8988T (cell line): ENCODE data around the gene EFEMP2.

ENCODE experiments used
- DNase-seq: peaks from one replicate; pipeline ENCODE4 v3.0.0; 2011

EFEMP2 gene

GRCh38 chr11:65872586-65873317 is at the start of gene EFEMP2:
EFEMP2 (minus strand) TSS chr11:65872800; CDS start chr11:65872354, 446 bp downstream.
- DNase-seq, result no peak

- DNase-seq, result no peak
These were observed 49.3 kb upstream of the EFEMP2 start for GRCh38 chr11:65921876-65922275.

GRCh38 chr11:65921033-65921555 is 48.5 kb upstream of the EFEMP2 start:
- DNase-seq, result no peak

DNA sequence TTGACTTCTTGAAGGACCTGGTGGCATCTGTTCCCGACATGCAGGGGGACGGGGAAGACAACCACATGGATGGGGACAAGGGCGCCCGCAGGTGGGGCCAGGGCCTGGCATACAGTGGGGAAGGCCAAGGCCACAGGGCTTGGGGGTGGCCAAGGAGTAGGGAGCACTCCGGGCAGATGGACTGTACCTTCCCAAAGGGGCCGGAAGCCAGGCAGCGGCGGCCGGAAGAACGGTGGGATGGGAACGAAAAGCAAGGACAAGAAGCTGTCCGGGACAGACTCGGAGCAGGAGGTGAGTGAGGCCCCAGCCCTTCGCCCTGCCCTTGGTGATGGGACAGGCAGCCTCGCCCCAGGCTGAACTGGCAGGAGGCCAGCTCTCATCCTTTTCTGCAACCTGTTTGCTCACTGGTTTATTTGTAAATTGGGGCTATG is 47.8 kb upstream of the EFEMP2 start:
- no peak for DNase-seq

DNA sequence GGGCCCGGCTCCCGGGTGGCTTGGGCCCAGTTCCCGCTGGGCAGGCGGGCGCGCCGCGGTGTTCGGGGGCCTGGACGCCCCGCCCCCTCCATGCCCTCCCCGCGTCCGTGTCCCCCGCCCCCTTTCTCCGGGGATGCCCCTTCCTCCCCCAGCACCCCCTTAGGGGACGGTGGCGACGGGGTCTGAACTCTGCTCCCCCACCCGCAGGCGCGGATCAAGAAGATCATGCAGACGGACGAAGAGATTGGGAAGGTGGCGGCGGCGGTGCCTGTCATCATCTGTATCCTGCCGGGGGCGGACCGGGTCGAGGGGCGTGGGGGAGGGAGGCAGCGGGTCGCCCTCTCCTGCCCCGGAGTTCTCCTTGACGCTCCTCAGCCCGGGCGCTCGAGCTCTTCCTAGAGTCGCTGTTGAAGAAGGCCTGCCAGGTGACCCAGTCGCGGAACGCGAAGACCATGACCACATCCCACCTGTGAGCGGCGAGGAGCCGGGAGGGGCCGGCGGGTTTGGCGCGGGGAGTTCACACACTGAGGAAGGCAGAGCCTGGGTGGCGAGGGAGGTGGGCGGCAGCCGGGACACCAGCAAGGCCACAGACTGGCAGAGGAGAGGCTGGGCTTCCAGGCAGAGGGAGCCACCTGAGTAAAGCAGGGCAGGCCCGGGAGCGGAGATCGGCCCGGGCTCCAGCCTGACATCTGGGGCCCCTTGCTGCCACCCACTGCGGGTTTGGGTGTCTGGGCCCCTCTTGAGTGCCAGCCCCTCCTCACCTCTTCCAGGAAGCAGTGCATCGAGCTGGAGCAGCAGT is 47.2 kb upstream of the EFEMP2 start:
- DNase-seq, result no peak

- DNase-seq, result peak; percentile 92
These were observed 46.6 kb upstream of the EFEMP2 start, which contains the start of gene DRAP1 for GRCh38 chr11:65919141-65919572. DRAP1 (plus strand) TSS chr11:65919426; CDS start chr11:65919502, 76 bp downstream.

GRCh38 chr11:65918211-65919140 is 45.9 kb upstream of the EFEMP2 start, which contains the start of gene C11orf68:
C11orf68 (minus strand) TSS chr11:65919062; CDS start chr11:65919031, 31 bp downstream.
- no peak for DNase-seq

DNA sequence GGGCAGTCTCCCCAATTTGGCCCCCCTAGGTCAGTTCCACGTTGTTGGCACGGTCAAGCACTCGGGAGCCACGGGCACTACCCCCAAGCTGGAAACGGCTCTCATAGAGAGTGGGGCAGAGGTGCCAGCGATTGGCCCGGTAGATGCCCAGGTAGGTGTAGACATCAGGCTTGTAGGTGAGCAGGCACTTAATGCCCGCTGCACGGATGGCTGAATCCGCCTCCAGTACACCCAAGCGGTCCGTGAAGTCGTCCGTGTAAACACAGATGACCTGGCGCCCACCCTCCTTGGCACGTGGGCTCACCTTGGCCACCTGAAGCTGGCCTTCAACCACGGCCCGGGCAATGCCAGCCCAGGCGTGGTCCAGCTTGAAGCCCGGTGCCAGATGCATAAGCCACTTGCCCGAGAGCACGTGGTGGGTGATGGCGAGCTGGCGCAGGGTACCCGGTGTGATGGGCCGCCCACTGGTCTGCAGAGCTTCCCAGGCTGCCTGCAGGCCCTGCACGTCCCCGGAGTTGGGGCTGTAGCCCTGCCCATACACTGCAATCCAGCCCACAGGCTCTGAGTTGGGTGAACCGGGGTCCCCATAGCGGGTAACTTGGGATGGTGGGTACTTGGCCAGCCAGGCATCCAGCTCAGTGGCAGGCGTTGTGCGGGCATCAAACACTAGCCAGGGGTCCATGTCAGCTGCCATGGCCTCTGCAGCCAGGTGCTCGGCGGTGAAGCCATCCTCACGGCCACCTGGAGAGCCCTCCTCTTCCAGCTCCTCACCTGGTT is 45.0 kb upstream of the EFEMP2 start:
- DNase-seq, result no peak

DNA sequence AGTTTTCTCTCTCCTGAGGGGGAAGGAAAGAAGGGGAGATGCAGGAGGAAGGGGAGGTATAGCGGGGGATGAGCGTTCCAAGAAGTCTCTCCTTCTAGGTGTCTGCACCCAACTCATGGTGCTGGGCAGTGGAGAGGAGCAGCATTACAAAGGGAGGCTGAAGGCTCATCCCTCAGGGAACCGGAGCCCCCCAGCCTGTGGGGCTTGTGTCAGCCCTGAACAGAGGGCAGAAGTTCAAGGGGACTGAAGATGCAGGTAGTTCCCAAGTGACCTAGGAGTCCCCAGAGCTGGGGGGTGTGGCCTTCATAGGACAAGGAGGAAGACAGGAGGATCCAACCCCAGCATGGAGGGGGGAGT is 44.5 kb upstream of the EFEMP2 start:
- DNase-seq, result no peak

DNA sequence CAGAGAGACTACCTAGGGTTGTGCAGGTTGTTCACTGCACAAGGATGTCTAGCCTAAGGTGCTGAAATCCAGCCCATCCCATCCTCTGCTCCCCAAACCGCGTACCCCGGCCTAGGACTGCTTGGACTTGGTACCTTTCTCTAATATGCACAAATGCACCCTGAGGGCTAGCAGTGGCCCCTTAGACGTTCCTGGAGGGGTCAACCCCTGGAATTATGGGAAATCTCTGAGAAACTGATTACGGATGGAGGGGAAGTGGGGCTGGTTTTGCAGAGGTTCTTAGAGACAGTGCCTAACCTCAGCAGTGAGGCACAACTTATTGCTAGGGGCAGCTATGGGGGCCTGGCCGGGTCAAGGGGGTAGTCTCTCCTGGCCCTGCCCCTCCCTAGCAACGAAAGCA is 43.8 kb upstream of the EFEMP2 start:
- no peak for DNase-seq

- DNase-seq, result peak; percentile 99
These were observed 43.2 kb upstream of the EFEMP2 start for GRCh38 chr11:65915821-65916251.

GRCh38 chr11:65915101-65915820 is 42.7 kb upstream of the EFEMP2 start:
- DNase-seq, result no peak

DNA sequence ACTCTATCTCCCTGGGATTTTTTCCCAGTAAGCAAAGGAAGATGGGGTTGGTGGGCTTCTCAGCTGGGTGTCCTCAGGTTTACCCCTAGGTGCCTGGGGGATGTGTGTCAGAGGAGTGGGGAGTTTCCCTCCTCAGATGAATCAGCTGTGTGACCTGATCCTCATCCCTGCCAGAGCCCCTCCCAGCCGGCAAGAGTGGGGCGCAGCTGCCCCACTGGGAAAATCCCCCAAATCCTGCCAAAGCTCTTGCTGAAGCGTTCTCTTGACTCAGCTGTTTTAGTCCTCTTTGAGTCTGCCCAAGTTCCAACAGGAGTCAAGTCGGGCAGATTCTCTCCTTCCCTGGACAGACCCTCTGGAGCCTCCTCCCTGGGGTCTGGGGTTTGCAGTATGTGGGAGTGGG is 40.2 kb upstream of the EFEMP2 start:
- DNase-seq, result peak; percentile 42

DNA sequence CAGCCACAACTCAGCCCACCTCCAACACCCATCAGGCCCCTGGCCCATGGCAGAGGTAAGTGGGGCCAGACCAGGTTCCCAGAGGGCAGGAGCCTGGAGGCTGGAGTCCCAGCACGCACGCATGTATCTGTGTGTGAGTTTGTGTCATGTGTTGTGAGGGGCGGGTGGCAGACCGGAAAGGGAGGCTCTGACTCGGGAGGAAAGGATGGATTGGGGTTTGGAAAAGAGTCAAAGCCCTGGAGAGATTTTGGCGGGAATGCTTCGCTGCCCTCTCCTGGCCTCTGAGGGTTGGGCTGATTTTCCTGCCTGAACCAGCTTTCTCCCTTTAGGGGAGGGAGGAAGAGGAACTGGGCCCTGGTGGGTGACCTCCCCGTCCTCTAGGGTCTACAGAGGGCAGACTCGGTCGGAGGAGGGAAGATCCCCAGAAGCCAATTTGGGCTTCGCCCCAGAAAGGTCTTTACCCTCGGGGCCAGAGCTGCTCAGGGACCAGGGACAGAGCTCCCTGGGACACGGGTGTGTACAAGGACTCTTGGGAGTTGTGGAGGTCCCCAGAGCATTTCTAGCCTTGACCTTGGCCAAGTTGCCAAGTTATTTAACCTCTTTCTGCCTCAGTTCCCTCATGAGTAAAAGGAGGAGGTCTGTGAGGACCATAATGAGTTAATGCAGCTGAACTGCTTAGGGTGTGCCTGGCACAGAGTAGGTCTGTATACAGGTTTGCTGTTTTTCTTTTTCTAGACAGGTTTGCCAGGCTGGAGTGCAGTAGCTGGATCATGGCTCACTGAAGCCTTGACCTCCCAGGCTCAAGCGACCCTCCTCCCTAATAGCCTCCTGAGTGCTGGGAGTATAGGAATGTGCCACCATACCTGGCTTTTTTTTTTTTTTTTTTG is 39.3 kb upstream of the EFEMP2 start:
- DNase-seq, result peak; percentile 87

- no peak for DNase-seq
These were observed 35.3 kb upstream of the EFEMP2 start for GRCh38 chr11:65907878-65908277.

- no peak for DNase-seq
These were observed 34.0 kb upstream of the EFEMP2 start for GRCh38 chr11:65906602-65907001.

DNA sequence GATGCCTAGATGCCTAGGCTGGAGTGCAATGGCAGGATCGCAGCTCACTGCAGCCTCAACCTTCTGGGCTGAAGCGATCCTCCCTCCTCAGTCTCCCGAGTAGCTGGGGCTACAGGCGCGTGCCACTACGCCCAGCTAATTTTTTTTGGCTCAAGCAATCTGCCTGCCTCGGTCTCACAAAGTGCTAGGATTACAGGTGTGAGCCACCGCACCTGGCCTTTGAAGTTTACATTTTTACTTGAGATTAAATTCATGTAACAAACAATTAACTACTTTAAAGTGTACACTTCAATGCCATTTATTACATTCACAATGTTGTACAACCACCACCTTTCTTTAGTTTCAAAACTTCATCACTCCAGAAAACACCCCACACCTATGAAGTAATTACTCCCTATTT is 31.1 kb upstream of the EFEMP2 start:
- DNase-seq, result no peak

DNA sequence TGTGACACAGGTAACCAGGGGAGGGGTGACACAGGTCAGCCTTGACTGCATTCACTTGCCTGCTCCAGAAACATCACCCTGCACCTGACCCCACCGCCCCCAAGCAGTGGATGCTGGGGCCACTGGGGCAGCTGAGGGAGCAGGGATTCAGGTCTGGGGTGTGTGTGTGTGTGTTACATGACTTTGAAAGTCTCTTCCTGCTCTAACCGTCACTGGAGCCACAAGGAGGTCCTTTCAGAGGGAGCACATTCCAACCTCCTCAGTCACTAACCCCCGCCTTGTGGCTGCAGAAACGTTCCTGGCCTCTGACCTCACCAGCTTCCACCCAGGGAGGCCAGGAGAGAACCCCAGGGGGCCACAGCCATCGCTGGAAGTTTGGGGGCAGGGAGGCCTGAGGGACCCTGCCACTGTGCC is 30.5 kb upstream of the EFEMP2 start:
- no peak for DNase-seq

GRCh38 chr11:65900899-65901180 is 28.2 kb upstream of the EFEMP2 start:
- DNase-seq, result no peak
